ENCODE results near the gene ABCD3. TPM values are rescaled to one million over a fixed set of nuclear protein-coding genes. Genes with fewer than 3 reads are reported as not detected.

The ABCD3 gene
- total and polyA plus RNA-seq, 2 of the 13 experiments (the other 11 are each of a cell fraction or from before 2014, with no cell fraction given), result 27.5 to 166 TPM

GRCh38 chr1:94433866-94434265, 15.7 kb downstream of the ABCD3 start:
- Histone ChIP-seq H2AFZ (ENCODE audit: low read length) (no peak overlapping the region), H3K36me3 (replicated peaks in 1 of 2; ENCODE audit: control insufficient read depth in 1 of 2, insufficient read depth in 2 of 2, low read length in 2 of 2) (0 out of 5 replicates have a peak, but pooled peaks cover 0 to 4% of the 10 kb centered on the region in 2 experiments), H3K9me3 (ENCODE audit: low read length) (0 out of 2 replicates have a peak, but pooled peaks cover 7% of the 10 kb centered on the region), H3K4me3 (replicated peaks in 1 of 3; ENCODE audit: insufficient read depth in 1 of 3, low read depth in 2 of 3, low read length in 3 of 3) (no peak overlapping the region), H3K27me3 (ENCODE audit: control insufficient read depth in 1 of 2, insufficient read depth in 2 of 2, low read length in 2 of 2) (no peaks in the 10 kb centered on the region), H3K9ac (ENCODE audit: insufficient read depth, low read depth, low read length) (no peak overlapping the region), H4K20me1 (ENCODE audit: insufficient read depth, low read length) (peaks cover 50% of the 10 kb centered on the region), H3K4me2 (ENCODE audit: low read depth, low read length) (no peak overlapping the region), H3K79me2 (ENCODE audit: insufficient read depth, low read length) (peaks cover 98% of the 10 kb centered on the region), H3K27ac (ENCODE audit: extremely low read length, insufficient read depth, low read length) (no peak overlapping the region), H3K4me1 (ENCODE audit: insufficient read depth, low read length) (peaks cover 70% of the 10 kb centered on the region)
- TF ChIP-seq ZBTB49 (CRISPR knock-in tag; IDR thresholded peaks at IDR 0.05; ENCODE audit: borderline replicate concordance) (no peak), ZNF563 (CRISPR knock-in tag; IDR thresholded peaks at IDR 0.05) (no peak), NR2F1 (CRISPR knock-in tag; IDR thresholded peaks at IDR 0.05) (no peak), POLR2AphosphoS2 (IDR thresholded peaks at IDR 0.05; ENCODE audit: low read depth, low read length) (no peak), ISL2 (CRISPR knock-in tag; IDR thresholded peaks at IDR 0.05) (no peak), ZNF503 (CRISPR knock-in tag; IDR thresholded peaks at IDR 0.05) (no peak), ZFY (CRISPR knock-in tag; IDR thresholded peaks at IDR 0.05) (no peak), NRL (CRISPR knock-in tag; IDR thresholded peaks at IDR 0.05; ENCODE audit: borderline replicate concordance) (no peak), ZNF382 (CRISPR knock-in tag; IDR thresholded peaks at IDR 0.05; ENCODE audit: borderline replicate concordance) (no peak), RAD51 (IDR thresholded peaks at IDR 0.05; ENCODE audit: borderline replicate concordance) (no peak), HMGA1 (CRISPR knock-in tag; conservative IDR thresholded peaks at IDR 0.05) (no peak), GPN1 (CRISPR knock-in tag; IDR thresholded peaks at IDR 0.05; ENCODE audit: borderline replicate concordance) (no peak), ZNF318 (CRISPR knock-in tag; IDR thresholded peaks at IDR 0.05) (no peak)
- ATAC-seq, result no peak
- ChIA-PET POLR2A (no interaction called here), CTCF (ENCODE audit: low intra/inter-chr PET ratio, low total read pairs) (no interaction called here)
- WGBS (ENCODE audit: low lambda C conversion rate), result 95% methylated on average over 2 of the region's 2 CpGs
- intact Hi-C loops (cut with micrococcal nuclease; ENCODE audit: unreplicated experiment) (no loop called here), in situ Hi-C loops (cut with HindIII; ENCODE audit: extremely low pct_ligation_motif_present, low pct_unique_long_range_greater_than_20kb) (no loop called here)
- no peak for DNase-seq (ENCODE audit: low spot score)
- no peak for FAIRE-seq
- no TSS peak for BruUV-seq (replicated peaks)

All from HepG2 (cell line).